IPS DF 4.7 (cell line): Measurements from ENCODE around the gene CDKN2D.
"Not testable (repeated sequence)": the region's sequence is repeated elsewhere in the genome, so short reads cannot be mapped to it uniquely, and the experiment has no call there.

Experiments
- DNase-seq: peaks from one replicate; pipeline ENCODE4 v3.0.0-alpha.2; 2013; ENCODE audit warnings: low spot score; ENCODE audit errors: extremely low read depth

The CDKN2D gene

DNA sequence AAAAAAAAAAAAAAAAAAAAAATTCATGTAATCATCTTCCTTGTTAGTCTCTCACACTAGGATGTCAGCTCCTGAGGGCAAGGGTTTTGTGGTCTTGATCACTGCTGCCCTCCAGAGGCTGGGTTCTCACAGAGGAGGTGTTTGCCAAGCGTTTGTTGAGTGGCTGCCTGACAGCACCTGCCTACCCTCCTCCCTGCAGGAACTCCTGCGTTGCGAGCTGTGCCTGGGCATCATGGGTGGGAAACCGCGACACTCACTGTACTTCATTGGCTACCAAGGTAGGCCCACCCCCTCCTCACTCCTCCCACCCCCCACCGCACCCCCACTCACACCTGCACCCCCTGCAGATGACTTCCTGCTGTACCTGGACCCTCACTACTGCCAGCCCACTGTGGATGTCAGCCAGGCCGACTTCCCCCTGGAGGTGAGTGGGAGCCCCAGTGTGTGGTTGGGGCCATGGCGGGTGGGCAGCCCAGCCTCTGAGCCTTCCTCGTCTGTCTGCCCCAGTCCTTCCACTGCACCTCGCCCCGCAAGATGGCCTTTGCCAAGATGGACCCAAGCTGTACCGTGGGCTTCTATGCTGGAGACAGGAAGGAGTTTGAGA, 17.0 kb downstream of the CDKN2D start:
- no peak for DNase-seq

- not testable (repeated sequence) for DNase-seq
These were observed 17.8 kb downstream of the CDKN2D start for GRCh38 chr19:10551006-10551405.

DNA sequence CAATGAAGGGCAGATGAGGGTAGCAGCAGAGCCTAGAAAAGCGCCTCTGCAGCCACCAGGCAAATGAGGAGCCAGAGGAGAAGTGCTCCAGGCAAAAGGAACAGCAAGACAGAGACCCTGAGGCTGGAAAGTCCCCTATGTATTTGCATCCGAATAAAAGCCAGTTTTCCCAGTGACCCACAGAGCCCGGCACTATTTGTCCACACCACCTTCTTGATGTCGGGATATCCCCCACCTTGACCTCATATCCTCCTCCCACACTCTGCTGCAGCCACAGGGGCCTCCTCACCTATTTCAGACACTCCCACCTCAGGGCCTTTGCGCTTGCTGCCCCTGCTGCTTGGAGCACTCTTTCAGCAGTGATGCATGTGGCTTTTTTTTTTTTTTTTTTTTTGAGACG, 18.4 kb downstream of the CDKN2D start:
- no peak for DNase-seq

DNA sequence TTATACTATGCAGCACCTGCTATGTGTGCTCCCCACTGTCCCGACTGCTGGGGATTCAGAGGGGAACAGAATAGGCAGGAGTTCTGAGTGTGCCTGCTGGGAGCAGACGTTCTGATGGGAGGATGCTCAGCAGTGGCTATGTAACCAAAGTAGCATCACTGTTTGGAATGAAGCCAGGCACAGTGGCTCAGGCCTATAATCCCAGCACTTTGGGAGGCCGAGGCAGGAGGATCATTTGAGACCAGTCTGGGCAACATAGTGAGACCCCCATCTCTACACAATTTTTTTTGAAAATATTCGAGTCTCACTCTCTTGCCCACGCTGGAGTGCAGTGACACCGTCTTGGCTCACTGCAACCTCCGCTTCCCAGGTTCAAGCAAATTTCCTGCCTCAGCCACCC, 19.0 kb downstream of the CDKN2D start:
- no peak for DNase-seq

DNA sequence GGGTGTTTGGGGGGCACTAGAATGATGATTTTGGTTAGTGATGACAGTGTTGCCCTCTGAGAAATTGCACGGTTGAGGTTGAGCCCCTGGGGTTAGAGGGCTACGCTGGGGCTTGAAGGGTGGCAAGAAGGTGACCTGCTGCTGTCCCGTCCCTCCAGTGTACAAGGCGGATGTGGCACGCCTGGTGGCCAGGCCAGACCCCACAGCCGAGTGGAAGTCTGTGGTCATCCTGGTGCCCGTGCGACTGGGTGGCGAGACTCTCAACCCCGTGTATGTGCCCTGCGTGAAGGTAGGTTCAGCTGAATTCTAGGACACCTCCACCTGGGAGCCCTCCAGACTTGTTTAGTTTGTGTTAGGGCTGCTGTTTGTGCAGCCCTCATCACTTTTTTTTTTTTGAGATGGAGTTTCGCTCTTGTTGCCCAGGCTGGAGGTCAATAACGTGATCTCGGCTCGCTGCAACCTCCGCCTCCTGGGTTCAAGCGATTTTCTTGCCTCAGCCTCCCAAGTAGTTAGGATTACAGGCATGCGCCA, 20.0 kb downstream of the CDKN2D start:
- DNase-seq, result no peak

DNA sequence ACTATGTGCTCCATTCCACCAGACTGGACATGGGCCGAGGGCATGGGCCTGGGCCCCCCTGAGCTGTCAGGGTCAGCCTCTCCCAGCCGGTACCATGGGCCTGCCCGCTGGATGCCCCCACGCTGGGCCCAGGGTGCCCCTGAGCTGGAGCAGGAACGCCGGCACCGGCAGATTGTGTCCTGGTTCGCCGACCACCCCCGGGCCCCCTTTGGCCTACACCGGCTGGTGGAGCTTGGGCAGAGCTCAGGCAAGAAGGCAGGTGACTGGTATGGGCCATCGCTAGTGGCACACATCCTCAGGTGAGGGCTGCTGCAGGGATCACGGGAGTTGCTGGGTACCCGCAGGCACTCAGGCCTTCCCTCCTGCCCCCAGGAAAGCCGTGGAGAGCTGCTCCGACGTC, 22.0 kb downstream of the CDKN2D start:
- DNase-seq, result no peak

DNA sequence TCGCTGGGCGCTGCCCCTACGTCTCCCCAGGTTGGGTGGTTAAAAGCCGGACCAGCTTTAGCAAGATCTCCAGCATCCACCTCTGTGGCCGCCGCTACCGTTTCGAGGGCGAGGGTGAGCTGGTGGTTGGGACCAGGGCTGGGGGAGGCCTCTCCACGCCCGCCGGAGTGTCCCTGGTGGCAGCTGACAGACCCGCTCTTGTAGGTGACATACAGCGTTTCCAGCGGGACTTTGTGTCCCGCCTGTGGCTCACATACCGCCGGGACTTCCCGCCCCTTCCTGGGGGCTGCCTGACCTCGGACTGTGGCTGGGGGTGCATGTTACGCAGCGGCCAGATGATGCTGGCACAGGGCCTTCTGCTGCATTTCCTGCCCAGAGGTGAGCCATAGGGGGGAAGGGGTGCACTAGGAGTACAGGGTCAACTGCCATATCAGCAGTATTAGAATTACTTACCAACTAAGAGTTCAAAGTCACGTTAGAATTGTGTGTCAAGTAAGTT, 24.0 kb downstream of the CDKN2D start:
- DNase-seq, result no peak

- no peak for DNase-seq
These were observed 24.5 kb downstream of the CDKN2D start for GRCh38 chr19:10544242-10544752.

DNA sequence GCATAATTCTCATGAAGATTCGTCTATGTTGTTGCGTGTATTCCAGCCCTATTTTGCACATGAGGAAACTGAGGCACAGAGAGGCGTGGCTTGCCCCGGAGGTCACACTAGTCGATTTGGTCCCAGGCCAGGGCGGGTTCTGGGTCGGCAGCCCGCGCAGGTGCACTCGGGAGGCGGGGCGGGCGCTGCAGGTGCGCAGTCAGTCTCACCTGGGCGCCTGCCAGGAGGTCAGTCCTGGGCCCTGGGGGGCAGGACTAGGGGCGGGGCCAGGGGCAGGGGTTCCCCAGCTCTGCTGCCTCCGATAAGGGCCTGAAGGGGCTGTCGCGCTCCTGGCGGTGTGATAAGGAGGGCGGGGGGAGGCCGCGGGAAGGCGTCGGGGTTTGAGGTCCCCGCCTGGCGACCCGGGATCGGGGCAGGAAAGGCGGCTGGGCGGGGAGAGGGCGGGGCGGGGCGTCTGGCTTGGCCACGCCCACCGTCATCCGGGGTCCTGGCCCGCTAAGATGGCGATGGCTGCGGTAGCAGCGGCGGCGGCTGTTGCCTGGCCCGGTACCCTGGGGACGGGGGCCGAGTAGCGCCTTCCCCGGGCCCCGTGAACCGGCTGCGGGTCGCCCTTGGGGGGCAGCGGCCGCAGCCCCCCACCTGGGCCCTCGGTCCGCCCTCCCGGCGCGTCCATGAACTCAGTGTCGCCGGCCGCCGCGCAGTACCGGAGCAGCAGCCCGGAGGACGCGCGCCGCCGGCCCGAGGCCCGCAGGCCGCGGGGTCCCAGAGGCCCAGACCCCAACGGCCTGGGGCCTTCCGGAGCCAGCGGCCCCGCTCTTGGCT, 25.1 kb downstream of the CDKN2D start, which contains the start of gene ATG4D:
TSS of gene ATG4D (plus strand) at position 485 of the 822 bp plus-strand sequence. CDS start at position 672, 187 bp downstream.
- no peak for DNase-seq

GRCh38 chr19:10543059-10543419, 25.7 kb downstream of the CDKN2D start:
- DNase-seq, result no peak

- not testable (repeated sequence) for DNase-seq
These were observed 29.8 kb downstream of the CDKN2D start for GRCh38 chr19:10539016-10539415.

DNA sequence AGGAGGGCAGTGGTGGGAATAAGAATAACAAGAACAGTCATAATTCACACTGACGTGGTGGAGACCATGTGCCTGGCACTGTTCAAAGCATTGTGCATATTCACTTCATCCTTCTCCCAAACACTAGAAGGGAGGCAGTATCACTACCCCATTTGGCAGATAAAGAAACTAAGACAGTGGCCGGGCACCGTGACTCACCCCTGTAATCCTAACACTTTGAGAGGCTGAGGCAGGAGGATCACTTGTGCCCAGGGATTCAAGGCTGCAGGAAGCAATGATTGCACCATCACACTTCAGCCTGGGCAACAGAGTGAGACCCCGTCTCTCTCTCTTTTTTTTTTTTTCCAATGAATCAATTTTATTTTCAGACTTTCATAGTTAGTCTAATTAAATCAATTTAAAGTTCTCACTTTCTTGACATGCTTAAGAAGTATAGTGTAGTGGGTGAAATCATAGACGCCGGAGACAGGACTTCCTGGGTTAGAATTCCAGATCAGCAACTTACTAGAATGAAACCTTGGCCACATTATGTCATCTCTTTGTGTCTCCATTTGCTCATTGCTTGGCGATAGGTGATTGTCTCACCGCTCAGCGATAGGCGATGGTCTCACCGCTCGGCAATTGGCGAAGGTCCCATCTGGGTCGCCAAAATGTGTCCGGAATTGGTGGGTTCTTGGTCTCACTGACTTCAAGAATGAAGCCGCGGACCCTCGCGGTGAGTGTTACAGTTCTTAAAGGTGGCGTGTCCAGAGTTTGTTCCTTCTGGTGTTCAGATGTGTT, 30.4 kb downstream of the CDKN2D start:
- no peak for DNase-seq

GRCh38 chr19:10537668-10538067, 31.1 kb downstream of the CDKN2D start:
- DNase-seq, result no peak

DNA sequence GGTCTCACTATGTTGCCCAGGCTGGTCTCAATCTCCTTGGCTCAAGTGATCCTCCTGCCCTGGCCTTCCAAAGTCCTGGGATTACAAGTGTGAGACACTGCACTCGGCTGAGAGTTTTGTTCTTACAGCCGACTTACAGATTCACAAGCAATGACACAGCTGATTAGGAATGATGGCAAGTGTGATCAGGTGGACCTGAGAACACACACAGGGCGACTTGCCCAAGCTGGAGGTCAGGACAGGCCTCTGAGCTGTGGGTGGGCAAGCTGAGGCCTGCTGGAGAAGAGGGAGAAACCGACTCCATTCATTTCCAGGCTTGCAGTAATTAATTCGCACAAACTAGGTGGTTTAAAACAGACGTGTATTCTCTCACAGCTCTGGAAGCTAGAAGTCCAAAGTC, 33.2 kb downstream of the CDKN2D start:
- no peak for DNase-seq

GRCh38 chr19:10533646-10534386, 35.0 kb downstream of the CDKN2D start:
- no peak for DNase-seq

GRCh38 chr19:10532457-10532856, 36.3 kb downstream of the CDKN2D start:
- no peak for DNase-seq

DNA sequence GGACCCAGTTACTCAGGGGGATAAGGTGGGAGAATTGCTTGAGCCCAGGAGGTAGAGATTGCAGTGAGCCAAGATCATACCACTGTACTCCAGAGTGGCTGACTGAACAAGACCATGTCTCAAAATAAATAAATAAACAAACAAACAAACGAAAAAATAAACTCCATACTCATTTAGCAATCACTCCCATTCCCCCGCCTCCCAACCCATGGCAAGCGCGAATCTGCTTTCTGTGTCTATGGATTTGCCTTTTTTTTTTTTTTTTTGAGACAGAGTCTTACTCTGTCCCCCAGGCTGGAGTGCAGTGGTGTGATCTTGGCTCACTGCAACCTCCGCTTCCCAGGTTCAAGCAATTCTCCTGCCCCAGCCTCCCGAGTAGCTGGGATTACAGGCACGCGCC, 41.9 kb downstream of the CDKN2D start:
- DNase-seq, result not testable (repeated sequence)

- no peak for DNase-seq
These were observed 43.1 kb downstream of the CDKN2D start for GRCh38 chr19:10525636-10526035.

DNA sequence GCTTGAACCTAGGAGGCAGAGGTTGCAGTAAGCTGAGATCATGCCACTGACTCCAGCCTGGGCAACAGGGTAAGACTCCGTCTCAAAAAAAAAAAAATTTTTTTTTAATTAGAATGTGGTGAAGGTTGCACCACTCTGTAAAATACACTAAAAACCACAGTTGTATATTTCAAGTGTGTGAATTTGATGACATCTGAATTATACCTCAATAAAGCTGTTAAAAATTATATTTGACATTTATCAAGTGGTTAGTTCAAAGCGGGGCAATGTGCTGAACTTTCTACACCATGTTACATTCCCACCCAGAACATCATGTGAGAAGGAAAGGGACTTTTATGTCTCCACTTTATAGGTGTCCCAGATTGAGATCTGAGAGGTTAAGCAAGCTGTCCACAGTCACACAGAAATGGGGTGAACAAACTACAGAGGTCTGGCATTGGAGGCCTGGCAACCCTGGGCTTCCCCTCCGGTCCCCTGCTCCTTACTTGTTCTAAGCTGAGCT, 45.6 kb downstream of the CDKN2D start:
- no peak for DNase-seq

- DNase-seq, result no peak
These were observed 47.2 kb downstream of the CDKN2D start for GRCh38 chr19:10521461-10522171.
